ENCODE data around the gene TRMT1. TPM values are rescaled to one million over a fixed set of nuclear protein-coding genes. Genes with fewer than 3 reads are reported as not detected.

TRMT1 gene
- total and polyA plus RNA-seq, 2 of the 8 experiments (the other 6 are each of a cell fraction or from before 2014, with no cell fraction given), result 77.4 to 99.3 TPM

GRCh38 chr19:13076320-13076719, 40.2 kb downstream of the TRMT1 start:
- TF ChIP-seq ATF3 (IDR thresholded peaks at IDR 0.05; ENCODE audit: insufficient read depth, low read depth, low read length) (no peak), SP1 (IDR thresholded peaks at IDR 0.05; ENCODE audit: low read depth, low read length) (no peak), RFX5 (IDR thresholded peaks at IDR 0.05; ENCODE audit: borderline replicate concordance, low read depth, low read length) (no peak), EGR1 (IDR thresholded peaks at IDR 0.05; ENCODE audit: borderline replicate concordance, low read depth, low read length) (no peak), NANOG (IDR thresholded peaks at IDR 0.05; ENCODE audit: insufficient read depth, low read depth, low read length, poor library complexity, severe bottlenecking) (no peak), ATF2 (IDR thresholded peaks at IDR 0.05; ENCODE audit: low read length) (no peak)
- Histone ChIP-seq H3K27ac (ENCODE audit: low read depth, low read length) (no peak overlapping the region), H2AFZ (ENCODE audit: low read length) (no peak overlapping the region), H3K4me3 (ENCODE audit: extremely low read depth in 1 of 4, insufficient read depth in 2 of 4, low read depth in 3 of 4, low read length in 4 of 4) (no peak overlapping the region), H2AK5ac (ENCODE audit: low read depth, low read length) (peak overlapping the region; percentile 90; the same call in 1 of the 2 replicates), H3K27me3 (replicated peaks in 1 of 4; ENCODE audit: control insufficient read depth in 3 of 4, extremely low read depth in 1 of 4, insufficient read depth in 3 of 4, low read length in 3 of 4) (peaks cover 0 to 17% (median 16%) of the 10 kb centered on the region in 4 experiments; a peak in 6 of 7 replicates), H3K4me2 (ENCODE audit: insufficient read depth in 1 of 2, low read depth in 2 of 2, low read length in 2 of 2) (no peak overlapping the region), H3K9ac (replicated peaks in 1 of 4; ENCODE audit: extremely low read depth in 1 of 4, low read depth in 3 of 4, low read length in 3 of 4) (no peak overlapping the region), H2BK120ac (replicated peaks; ENCODE audit: low read depth, low read length) (no peak overlapping the region), H3K56ac (replicated peaks; ENCODE audit: insufficient read length, low read depth, low read length) (no peak overlapping the region), H3K36me3 (ENCODE audit: control insufficient read depth in 2 of 4, insufficient read depth in 4 of 4, low read length in 3 of 4) (no peaks in the 10 kb centered on the region), H3K79me1 (ENCODE audit: low read depth, low read length) (no peaks in the 10 kb centered on the region), H3K9me3 (ENCODE audit: insufficient read depth in 2 of 2, low read depth in 1 of 2, low read length in 1 of 2) (no peaks in the 10 kb centered on the region), H4K8ac (ENCODE audit: extremely low read depth, insufficient read depth, low read length) (no peak overlapping the region; the same call in 1 of the 2 replicates), H3K79me2 (ENCODE audit: control insufficient read depth in 1 of 2, insufficient read depth in 2 of 2, low read length in 2 of 2) (no peaks in the 10 kb centered on the region), H3K14ac (ENCODE audit: insufficient read length) (peak overlapping the region; percentile 13), H3K4ac (replicated peaks; ENCODE audit: insufficient read length, low read depth, low read length) (peak overlapping the region; percentile 60), H4K20me1 (replicated peaks in 1 of 2; ENCODE audit: control insufficient read depth in 1 of 2, insufficient read depth in 2 of 2, low read length in 2 of 2) (no peaks in the 10 kb centered on the region), H3K23ac (ENCODE audit: insufficient read length) (no peak overlapping the region), H2BK5ac (ENCODE audit: low read depth, low read length) (no peak overlapping the region; the same call in 1 of the 2 replicates), H2BK15ac (ENCODE audit: low read length) (peak overlapping the region; percentile 92), H3K23me2 (ENCODE audit: low read depth, low read length) (0 out of 2 replicates have a peak, but pooled peaks cover 1% of the 10 kb centered on the region), H3K18ac (ENCODE audit: extremely low read depth, low read length) (no peak overlapping the region), H2BK12ac (ENCODE audit: low read depth, low read length) (peak overlapping the region; percentile 88; the same call in 1 of the 2 replicates), H4K5ac (ENCODE audit: insufficient read length, low read depth, low read length) (no peak overlapping the region), H4K91ac (replicated peaks; ENCODE audit: insufficient read length, low read length) (peak overlapping the region; percentile 84), H2BK20ac (ENCODE audit: low read length) (peak overlapping the region; percentile 72; the same call in 1 of the 2 replicates), H3K4me1 (replicated peaks in 1 of 4; ENCODE audit: control insufficient read depth in 3 of 4, insufficient read depth in 4 of 4, low read length in 3 of 4) (peaks cover 8 to 34% (median 24%) of the 10 kb centered on the region in 4 experiments)
- ChIA-PET POLR2A (ENCODE audit: partially characterized antibody) (interaction anchor here (0.9 to 2.5 kb wide), 3 partner anchors 19 to 185 kb away, joined by 3 to 7 read pairs (median 4); partner anchors contain the start of gene GCDH), CTCF (ENCODE audit: partially characterized antibody) (interaction anchor here (1.0 to 48.8 kb wide), 5 partner anchors 17 to 111 kb away, joined by 3 to 1145 read pairs (median 138); no protein-coding TSS in a partner anchor)
- no peak for DNase-seq (ENCODE audit: low read depth in 1 of 2, low spot score in 2 of 2)
- no peak for FAIRE-seq
- WGBS, 2 experiments (ENCODE audit: extremely low coverage in 1 of 2, insufficient coverage in 1 of 2, insufficient read length in 1 of 2, insufficient replicate concordance in 2 of 2, low coverage in 1 of 2, low lambda C conversion rate in 2 of 2, missing lambda C conversion rate in 1 of 2), result 79% methylated on average over 8 of the region's 8 CpGs; no CpG with 5 or more reads in 1 of the 2 experiments

All from H1 (cell line).